Effector memory CD8-positive, alpha-beta T cell (primary cell): Measurements from ENCODE around the gene MRPL44.
"Not testable (repeated sequence)": the region's sequence is repeated elsewhere in the genome, so short reads cannot be mapped to it uniquely, and the experiment has no call there.

ENCODE experiments used
- ATAC-seq: fragments of 150-1000 bp; cut with Tn5 transposase; replicated peaks from 2 replicates; pipeline ENCODE4 v1.10.0; 2021; ENCODE audit warnings: mild to moderate bottlenecking, moderate library complexity
- DNase-seq, 3 experiments: peaks; one replicate each; pipeline ENCODE4 v3.0.0; 2021
- H3K27ac Mint-ChIP-seq, 2 donors: one replicate each; pipeline ENCODE4 v1.8.0; 2022; ENCODE audit warnings: mild to moderate bottlenecking in 2 of 2, mixed read lengths in 2 of 2, moderate library complexity in 2 of 2
- H3K27me3 Mint-ChIP-seq, 2 donors: one replicate each; pipeline ENCODE4 v1.8.0; 2022; ENCODE audit warnings: mixed read lengths in 2 of 2
- H3K36me3 Mint-ChIP-seq: one replicate; pipeline ENCODE4 v1.8.0; 2022; ENCODE audit warnings: mild to moderate bottlenecking, moderate library complexity, mixed read lengths; ENCODE audit not compliant: insufficient read depth
- H3K4me1 Mint-ChIP-seq, 2 donors: one replicate each; pipeline ENCODE4 v1.8.0; 2022; ENCODE audit warnings: low read depth in 2 of 2, mixed read lengths in 2 of 2
- H3K4me3 Mint-ChIP-seq, 2 donors: one replicate each; pipeline ENCODE4 v1.8.0; 2022; ENCODE audit warnings: mild to moderate bottlenecking in 2 of 2, mixed read lengths in 2 of 2, moderate library complexity in 2 of 2
- H3K9me3 Mint-ChIP-seq, 2 donors: one replicate each; pipeline ENCODE4 v1.8.0; 2022; ENCODE audit warnings: mixed read lengths in 2 of 2

The MRPL44 gene

DNA sequence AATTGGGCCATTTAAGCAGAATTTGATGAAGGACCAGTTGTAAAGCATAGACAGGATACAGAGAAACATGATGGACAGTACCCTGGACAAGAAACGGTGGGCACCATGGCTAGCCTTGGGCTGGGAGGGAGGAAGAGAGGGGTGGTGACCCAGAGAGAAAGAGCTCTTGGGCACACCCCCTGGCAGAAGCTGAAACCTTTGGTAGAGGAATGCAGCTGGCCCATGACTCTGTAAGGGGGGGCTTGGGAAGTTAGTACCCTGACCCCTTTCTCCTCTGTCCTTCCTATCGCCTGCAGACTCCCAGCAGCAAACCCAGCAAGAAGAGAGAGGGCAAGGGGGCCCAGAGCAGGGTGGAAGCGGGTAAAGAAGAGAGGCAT, 32.6 kb downstream of the MRPL44 start:
- ATAC-seq (no peak), DNase-seq (no peak)
- no peaks in the 10 kb centered on the region for H3K36me3 Mint-ChIP-seq
- H3K27ac Mint-ChIP-seq, result no peak overlapping the region
- H3K9me3 Mint-ChIP-seq, result no peaks in the 10 kb centered on the region
- H3K4me3 Mint-ChIP-seq, result no peak overlapping the region
- H3K4me1 Mint-ChIP-seq, result no peaks in the 10 kb centered on the region
- peaks cover 29 to 57% of the 10 kb centered on the region in 2 donors for H3K27me3 Mint-ChIP-seq

- Mint-ChIP-seq H3K27ac (no peak overlapping the region), H3K4me3 (no peak overlapping the region), H3K36me3 (no peaks in the 10 kb centered on the region), H3K9me3 (no peaks in the 10 kb centered on the region), H3K27me3 (peaks cover 17 to 40% of the 10 kb centered on the region in 2 donors), H3K4me1 (no peaks in the 10 kb centered on the region)
- DNase-seq (no peak), ATAC-seq (no peak)
Observed at GRCh38 chr2:223991611-223992010, 34.3 kb downstream of the MRPL44 start.

GRCh38 chr2:223993634-223994232, 36.5 kb downstream of the MRPL44 start:
- DNase-seq (peak; percentile 46 to 52 (median 46)), ATAC-seq (peak; percentile 70)
- H3K4me1 Mint-ChIP-seq, result no peaks in the 10 kb centered on the region
- no peak overlapping the region for H3K27ac Mint-ChIP-seq
- no peaks in the 10 kb centered on the region for H3K36me3 Mint-ChIP-seq
- no peaks in the 10 kb centered on the region for H3K9me3 Mint-ChIP-seq
- peaks cover 0 to 32% of the 10 kb centered on the region in 2 donors for H3K27me3 Mint-ChIP-seq
- no peak overlapping the region for H3K4me3 Mint-ChIP-seq

- H3K4me1 Mint-ChIP-seq, result no peaks in the 10 kb centered on the region
- DNase-seq (no peak), ATAC-seq (no peak)
- H3K27ac Mint-ChIP-seq, result no peak overlapping the region
- no peaks in the 10 kb centered on the region for H3K36me3 Mint-ChIP-seq
- H3K27me3 Mint-ChIP-seq, result peaks cover 0 to 25% of the 10 kb centered on the region in 2 donors
- H3K9me3 Mint-ChIP-seq, result no peaks in the 10 kb centered on the region
- no peak overlapping the region for H3K4me3 Mint-ChIP-seq
Observed at GRCh38 chr2:223994562-223995162, 37.4 kb downstream of the MRPL44 start.

DNA sequence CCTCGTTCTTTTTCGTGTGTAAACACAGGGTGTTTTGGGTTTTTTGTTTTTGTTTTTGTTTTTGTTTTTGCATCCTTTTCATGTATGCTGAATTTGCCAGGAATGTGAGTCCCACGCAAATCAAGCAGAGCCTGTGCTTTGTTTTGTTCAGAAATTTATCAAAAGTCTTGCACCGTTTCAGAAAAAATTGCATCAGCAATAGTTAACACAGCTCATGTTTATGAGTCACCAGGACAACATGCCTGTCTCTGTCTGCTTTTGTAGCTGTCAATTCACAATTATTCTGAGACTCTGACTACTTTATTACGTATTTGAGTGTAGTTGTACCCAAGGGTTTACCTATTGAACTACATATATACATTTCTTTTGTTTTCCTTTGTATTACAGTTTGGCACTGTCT, 38.3 kb downstream of the MRPL44 start:
- Mint-ChIP-seq H3K9me3 (no peaks in the 10 kb centered on the region), H3K27me3 (peaks cover 0 to 19% of the 10 kb centered on the region in 2 donors), H3K36me3 (peaks cover 3% of the 10 kb centered on the region), H3K4me3 (no peak overlapping the region), H3K27ac (no peak overlapping the region), H3K4me1 (no peaks in the 10 kb centered on the region)
- no peak for DNase-seq
- ATAC-seq, result no peak

DNA sequence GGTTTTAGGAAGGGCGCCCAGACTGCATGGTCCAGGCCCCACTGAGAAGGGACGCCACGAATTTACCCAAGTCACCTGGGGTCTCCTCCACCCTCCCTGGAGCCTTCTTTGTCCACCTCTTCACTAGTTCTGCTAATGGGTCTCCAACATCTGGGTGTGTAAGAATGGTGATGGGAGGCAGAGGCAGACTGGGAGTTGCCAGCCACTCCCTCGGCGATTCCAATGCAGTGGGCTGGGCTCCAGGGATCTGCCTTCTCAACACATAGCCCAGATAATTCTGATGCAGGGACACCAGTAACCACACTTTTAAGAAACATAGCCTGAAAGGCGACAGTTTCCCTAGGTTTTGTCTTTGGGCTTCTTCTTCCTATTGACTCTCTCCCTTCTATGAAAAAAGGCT, 39.1 kb downstream of the MRPL44 start:
- Mint-ChIP-seq H3K9me3 (no peaks in the 10 kb centered on the region), H3K36me3 (peaks cover 3% of the 10 kb centered on the region)
- no peak for DNase-seq

GRCh38 chr2:223997938-223998337, 40.7 kb downstream of the MRPL44 start:
- ATAC-seq, result no peak
- peaks cover 0 to 18% of the 10 kb centered on the region in 2 donors for H3K27me3 Mint-ChIP-seq
- DNase-seq, result no peak
- H3K27ac Mint-ChIP-seq, result no peak overlapping the region
- no peaks in the 10 kb centered on the region for H3K9me3 Mint-ChIP-seq
- no peak overlapping the region for H3K4me3 Mint-ChIP-seq
- H3K36me3 Mint-ChIP-seq, result peaks cover 3% of the 10 kb centered on the region
- no peaks in the 10 kb centered on the region for H3K4me1 Mint-ChIP-seq

More for the DNA sequence above, 39.1 kb downstream of the MRPL44 start:
- Mint-ChIP-seq H3K4me1 (no peaks in the 10 kb centered on the region), H3K27ac (no peak overlapping the region), H3K4me3 (no peak overlapping the region), H3K27me3 (peaks cover 0 to 18% of the 10 kb centered on the region in 2 donors)
- no peak for ATAC-seq

DNA sequence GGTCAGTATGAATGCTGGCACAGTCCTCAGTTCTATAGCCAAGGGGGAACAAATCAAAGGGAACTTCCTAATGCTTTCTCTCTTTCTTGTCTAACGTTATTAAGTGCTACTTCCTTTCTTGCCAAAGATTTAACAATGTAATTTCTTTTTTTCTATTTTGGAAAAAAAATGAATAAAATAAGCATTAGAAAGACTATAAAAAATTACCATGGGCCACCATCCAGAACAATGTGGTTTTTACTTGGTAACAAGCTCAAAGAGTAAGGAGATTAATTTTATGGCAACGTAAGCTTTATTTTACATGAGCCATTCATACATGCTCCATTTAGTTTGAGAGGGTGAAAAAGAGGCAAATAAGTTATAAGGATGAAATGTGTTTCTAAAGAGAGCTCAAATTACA, 41.7 kb downstream of the MRPL44 start:
- no peak for ATAC-seq
- H3K4me1 Mint-ChIP-seq, result no peaks in the 10 kb centered on the region

DNA sequence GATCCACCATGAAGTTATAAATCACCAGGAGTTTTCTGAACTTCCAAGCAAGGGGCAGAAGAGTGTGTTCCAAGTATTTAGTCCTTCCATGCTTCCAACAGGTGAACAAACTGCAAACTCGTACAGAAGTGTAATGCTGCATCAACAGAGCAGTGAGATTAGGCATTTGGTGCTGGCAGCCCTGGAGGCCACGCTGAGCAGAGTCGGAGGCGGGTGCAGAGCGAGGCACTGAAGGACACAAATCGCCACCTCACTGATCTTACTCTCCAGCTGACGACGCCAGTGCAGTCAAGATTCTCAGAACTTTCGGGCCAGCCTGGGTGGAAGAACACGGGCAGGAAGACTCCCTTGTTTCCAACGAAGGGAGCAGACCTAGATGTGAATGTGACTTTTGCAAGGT, 42.6 kb downstream of the MRPL44 start:
- no peak for DNase-seq
- no peak for ATAC-seq
- Mint-ChIP-seq H3K4me3 (no peak overlapping the region), H3K4me1 (no peaks in the 10 kb centered on the region), H3K27me3 (peaks cover 0 to 18% of the 10 kb centered on the region in 2 donors), H3K9me3 (no peaks in the 10 kb centered on the region), H3K36me3 (peaks cover 3% of the 10 kb centered on the region), H3K27ac (no peak overlapping the region)

More for the DNA sequence above, 41.7 kb downstream of the MRPL44 start:
- Mint-ChIP-seq H3K27ac (no peak overlapping the region), H3K36me3 (peaks cover 3% of the 10 kb centered on the region), H3K9me3 (no peaks in the 10 kb centered on the region), H3K4me3 (no peak overlapping the region), H3K27me3 (peaks cover 0 to 18% of the 10 kb centered on the region in 2 donors)
- no peak for DNase-seq

DNA sequence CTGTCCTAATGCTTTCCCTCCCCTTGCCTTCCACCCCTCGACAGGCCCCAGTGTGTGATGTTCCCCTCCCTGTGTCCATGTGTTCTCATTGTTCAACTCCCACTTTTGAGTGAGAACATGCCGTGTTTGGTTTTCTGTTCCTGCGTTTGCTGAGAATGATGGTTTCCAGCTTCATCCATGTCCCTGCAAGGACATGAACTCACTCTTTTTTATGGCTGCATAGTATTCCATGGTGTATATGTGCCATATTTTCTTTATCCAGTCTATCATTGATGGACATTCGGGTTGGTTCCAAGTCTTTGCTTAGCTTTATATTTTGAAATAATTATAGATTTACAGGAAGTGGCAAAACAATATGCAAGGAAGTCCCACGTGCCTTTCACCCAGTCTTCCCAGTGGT, 43.4 kb downstream of the MRPL44 start:
- not testable (repeated sequence) for DNase-seq, H3K4me3 Mint-ChIP-seq, H3K36me3 Mint-ChIP-seq, H3K4me1 Mint-ChIP-seq, H3K27ac Mint-ChIP-seq, ATAC-seq, H3K9me3 Mint-ChIP-seq
- peaks cover 0 to 18% of the 10 kb centered on the region in 2 donors for H3K27me3 Mint-ChIP-seq

- DNase-seq (no peak), ATAC-seq (no peak)
- H3K27me3 Mint-ChIP-seq, result peaks cover 0 to 19% of the 10 kb centered on the region in 2 donors
- no peaks in the 10 kb centered on the region for H3K9me3 Mint-ChIP-seq
- no peaks in the 10 kb centered on the region for H3K4me1 Mint-ChIP-seq
- H3K27ac Mint-ChIP-seq, result no peak overlapping the region
- peaks cover 3% of the 10 kb centered on the region for H3K36me3 Mint-ChIP-seq
- no peak overlapping the region for H3K4me3 Mint-ChIP-seq
Observed at GRCh38 chr2:224004105-224004695, 46.9 kb downstream of the MRPL44 start.

- Mint-ChIP-seq H3K27me3 (peaks cover 4 to 19% of the 10 kb centered on the region in 2 donors), H3K4me1 (peaks cover 0 to 1% of the 10 kb centered on the region in 2 donors), H3K27ac (no peak overlapping the region), H3K9me3 (no peaks in the 10 kb centered on the region), H3K36me3 (no peaks in the 10 kb centered on the region), H3K4me3 (no peak overlapping the region)
- DNase-seq, result no peak
- no peak for ATAC-seq
Observed at GRCh38 chr2:224008702-224009261, 51.5 kb downstream of the MRPL44 start.

GRCh38 chr2:224009605-224010315, 52.5 kb downstream of the MRPL44 start:
- no peak overlapping the region for H3K4me3 Mint-ChIP-seq
- H3K27ac Mint-ChIP-seq, result no peak overlapping the region
- no peak for ATAC-seq
- peaks cover 1 to 3% of the 10 kb centered on the region in 2 donors for H3K4me1 Mint-ChIP-seq
- H3K9me3 Mint-ChIP-seq, result no peaks in the 10 kb centered on the region
- peaks cover 4 to 19% of the 10 kb centered on the region in 2 donors for H3K27me3 Mint-ChIP-seq
- no peaks in the 10 kb centered on the region for H3K36me3 Mint-ChIP-seq
- no peak for DNase-seq
